SKM-1 treated with dmso at 0.1 percent for 144 hours (cell line): Measurements from ENCODE around the gene CDC42BPA.

Experiments
- DNase-seq: peaks from one replicate; lab custom pipeline; 2025; ENCODE audit not compliant: unreplicated experiment; lab: John Stamatoyannopoulos, UW

The CDC42BPA gene

GRCh38 chr1:226982451-226983177 lies 335.7 kb downstream of the CDC42BPA start:
- no peak for DNase-seq

- no peak for DNase-seq
Observed at GRCh38 chr1:226981838-226982237, 336.5 kb downstream of the CDC42BPA start.

- DNase-seq, result no peak
Observed at GRCh38 chr1:226981386-226981817, 336.9 kb downstream of the CDC42BPA start.

- no peak for DNase-seq
Observed at GRCh38 chr1:226980565-226981385, 337.5 kb downstream of the CDC42BPA start.

GRCh38 chr1:226980122-226980560 lies 338.2 kb downstream of the CDC42BPA start:
- DNase-seq, result no peak

GRCh38 chr1:226979517-226980121 lies 338.7 kb downstream of the CDC42BPA start:
- DNase-seq, result no peak

GRCh38 chr1:226979115-226979516 lies 339.2 kb downstream of the CDC42BPA start:
- no peak for DNase-seq

GRCh38 chr1:226978432-226979114 lies 339.7 kb downstream of the CDC42BPA start:
- DNase-seq, result no peak

GRCh38 chr1:226977643-226978431 lies 340.5 kb downstream of the CDC42BPA start:
- no peak for DNase-seq

GRCh38 chr1:226976978-226977642 lies 341.2 kb downstream of the CDC42BPA start:
- DNase-seq, result no peak

- DNase-seq, result no peak
Observed at GRCh38 chr1:226976276-226976977, 341.9 kb downstream of the CDC42BPA start.

GRCh38 chr1:226975259-226976250 lies 342.7 kb downstream of the CDC42BPA start:
- no peak for DNase-seq

GRCh38 chr1:226974544-226975258 lies 343.6 kb downstream of the CDC42BPA start:
- DNase-seq, result no peak

GRCh38 chr1:226973898-226974543 lies 344.3 kb downstream of the CDC42BPA start:
- DNase-seq, result no peak

- no peak for DNase-seq
Observed at GRCh38 chr1:226973371-226973897, 344.9 kb downstream of the CDC42BPA start.

- no peak for DNase-seq
Observed at GRCh38 chr1:226972931-226973330, 345.4 kb downstream of the CDC42BPA start.

GRCh38 chr1:226971765-226972164 lies 346.5 kb downstream of the CDC42BPA start:
- DNase-seq, result no peak
